ENCODE data around the gene ERCC5. TPM values are rescaled to one million over a fixed set of nuclear protein-coding genes. Genes with fewer than 3 reads are reported as not detected.

ERCC5 gene
- total RNA-seq, 1 donor = 99.2 TPM

DNA sequence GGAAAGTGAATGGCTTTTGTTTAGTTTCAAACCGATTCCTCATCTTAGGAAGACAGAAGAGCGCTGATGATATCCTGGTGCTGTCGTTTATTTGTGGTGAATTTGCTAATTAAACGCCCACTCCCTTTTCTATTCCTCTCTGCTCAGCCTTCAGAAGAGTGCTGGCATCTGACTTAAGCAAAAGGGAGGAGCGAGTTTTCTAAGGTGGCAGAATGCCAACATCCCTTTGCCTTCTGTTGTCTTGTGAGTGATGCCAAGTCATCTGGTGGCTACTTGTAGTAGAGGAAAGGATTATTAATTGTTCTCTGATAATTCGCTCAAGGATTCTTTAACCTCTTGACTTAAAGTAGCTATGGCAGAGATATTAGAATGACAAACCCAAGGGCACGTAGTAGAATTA lies 68.1 kb downstream of the ERCC5 start:
- Histone ChIP-seq H4K20me1 (ENCODE audit: insufficient read depth, low read length) (no peaks in the 10 kb centered on the region), H3K27ac (ENCODE audit: low read depth, low read length) (no peak overlapping the region), H3K27me3 (ENCODE audit: insufficient read depth, low read length) (no peaks in the 10 kb centered on the region), H2AFZ (ENCODE audit: low read length) (no peak overlapping the region), H3K4me1 (ENCODE audit: insufficient read depth, low read length) (no peaks in the 10 kb centered on the region), H3K4me3 (ENCODE audit: insufficient read depth, low read length) (no peak overlapping the region), H3K79me2 (ENCODE audit: insufficient read depth, low read length) (no peaks in the 10 kb centered on the region), H3K4me2 (ENCODE audit: insufficient read depth, low read length) (no peak overlapping the region), H3K36me3 (ENCODE audit: insufficient read depth, low read length) (no peaks in the 10 kb centered on the region), H3K9me3 (ENCODE audit: low read depth, low read length) (no peaks in the 10 kb centered on the region)
- DNase-seq (ENCODE audit: insufficient read length, low spot score, missing footprints) = no peak
- TF ChIP-seq, protein P1, sequence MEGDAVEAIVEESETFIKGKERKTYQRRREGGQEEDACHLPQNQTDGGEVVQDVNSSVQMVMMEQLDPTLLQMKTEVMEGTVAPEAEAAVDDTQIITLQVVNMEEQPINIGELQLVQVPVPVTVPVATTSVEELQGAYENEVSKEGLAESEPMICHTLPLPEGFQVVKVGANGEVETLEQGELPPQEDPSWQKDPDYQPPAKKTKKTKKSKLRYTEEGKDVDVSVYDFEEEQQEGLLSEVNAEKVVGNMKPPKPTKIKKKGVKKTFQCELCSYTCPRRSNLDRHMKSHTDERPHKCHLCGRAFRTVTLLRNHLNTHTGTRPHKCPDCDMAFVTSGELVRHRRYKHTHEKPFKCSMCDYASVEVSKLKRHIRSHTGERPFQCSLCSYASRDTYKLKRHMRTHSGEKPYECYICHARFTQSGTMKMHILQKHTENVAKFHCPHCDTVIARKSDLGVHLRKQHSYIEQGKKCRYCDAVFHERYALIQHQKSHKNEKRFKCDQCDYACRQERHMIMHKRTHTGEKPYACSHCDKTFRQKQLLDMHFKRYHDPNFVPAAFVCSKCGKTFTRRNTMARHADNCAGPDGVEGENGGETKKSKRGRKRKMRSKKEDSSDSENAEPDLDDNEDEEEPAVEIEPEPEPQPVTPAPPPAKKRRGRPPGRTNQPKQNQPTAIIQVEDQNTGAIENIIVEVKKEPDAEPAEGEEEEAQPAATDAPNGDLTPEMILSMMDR (IDR thresholded peaks at IDR 0.05; ENCODE audit: extremely low read depth, low read depth, low read length) = no peak

DNA sequence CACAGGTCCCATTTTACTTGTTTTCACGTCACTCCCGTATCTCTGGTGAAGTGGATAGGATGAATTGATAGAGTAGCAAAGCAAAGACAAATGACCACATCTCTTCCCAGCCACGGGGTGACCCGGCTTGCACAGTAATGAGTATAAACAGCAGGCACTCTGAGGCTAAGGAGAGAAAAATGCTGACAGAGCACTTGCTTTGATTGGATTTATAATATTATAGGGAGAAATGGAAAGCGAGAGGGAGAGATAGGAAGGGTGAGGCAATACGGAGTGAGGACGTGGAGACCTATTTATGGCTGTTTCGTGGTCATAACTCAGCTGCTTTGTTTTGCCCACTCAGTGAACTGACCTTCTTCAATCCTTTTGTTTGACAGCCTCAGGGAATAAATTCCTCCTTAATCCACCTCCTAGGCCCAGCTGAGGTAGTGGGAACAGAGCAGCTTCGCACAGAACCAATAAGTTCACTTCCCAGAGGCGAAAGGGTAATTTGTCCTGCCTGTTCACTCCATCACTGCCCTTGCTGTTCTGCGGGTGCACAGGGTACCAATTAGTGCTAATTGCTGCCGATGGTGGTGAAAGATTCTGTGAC lies 68.6 kb downstream of the ERCC5 start:
- Histone ChIP-seq H3K79me2 (ENCODE audit: insufficient read depth, low read length) (no peaks in the 10 kb centered on the region), H2AFZ (ENCODE audit: low read length) (no peak overlapping the region), H3K4me2 (ENCODE audit: insufficient read depth, low read length) (no peak overlapping the region), H3K4me1 (ENCODE audit: insufficient read depth, low read length) (no peaks in the 10 kb centered on the region), H3K36me3 (ENCODE audit: insufficient read depth, low read length) (no peaks in the 10 kb centered on the region), H3K4me3 (ENCODE audit: insufficient read depth, low read length) (no peak overlapping the region), H3K27me3 (ENCODE audit: insufficient read depth, low read length) (no peaks in the 10 kb centered on the region), H3K9me3 (ENCODE audit: low read depth, low read length) (no peaks in the 10 kb centered on the region), H4K20me1 (ENCODE audit: insufficient read depth, low read length) (no peaks in the 10 kb centered on the region), H3K27ac (ENCODE audit: low read depth, low read length) (no peak overlapping the region)
- no peak for DNase-seq (ENCODE audit: insufficient read length, low spot score, missing footprints)
- TF ChIP-seq, protein P1 (IDR thresholded peaks at IDR 0.05; ENCODE audit: extremely low read depth, low read depth, low read length) = no peak

DNA sequence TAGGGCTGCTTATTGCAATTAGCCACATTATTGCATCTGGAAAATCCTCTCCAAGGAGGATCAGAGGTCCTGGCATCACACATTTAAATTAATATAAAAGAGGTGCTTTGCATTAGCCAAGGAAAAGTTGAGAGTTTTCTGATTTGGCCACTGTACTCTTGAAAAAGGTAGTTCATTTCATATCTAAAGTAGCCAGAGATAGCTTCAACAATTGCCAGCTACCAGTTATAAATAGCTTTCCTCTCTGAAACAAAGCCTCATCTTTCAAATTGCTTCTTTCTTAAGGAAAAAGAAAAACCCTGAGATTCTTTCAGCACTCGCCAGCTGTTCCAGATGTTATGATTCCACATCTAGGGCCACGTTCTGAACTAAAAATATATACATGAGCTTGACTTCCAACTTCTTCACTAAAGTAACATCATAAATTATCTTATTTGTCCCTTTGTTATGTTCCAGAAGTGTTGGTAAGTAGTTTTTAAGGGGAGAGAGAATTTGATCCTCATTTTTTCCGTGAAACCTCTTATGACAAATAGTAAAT lies 69.6 kb downstream of the ERCC5 start:
- H3K4me2 ChIP-seq (ENCODE audit: insufficient read depth, low read length) = no peak overlapping the region

DNA sequence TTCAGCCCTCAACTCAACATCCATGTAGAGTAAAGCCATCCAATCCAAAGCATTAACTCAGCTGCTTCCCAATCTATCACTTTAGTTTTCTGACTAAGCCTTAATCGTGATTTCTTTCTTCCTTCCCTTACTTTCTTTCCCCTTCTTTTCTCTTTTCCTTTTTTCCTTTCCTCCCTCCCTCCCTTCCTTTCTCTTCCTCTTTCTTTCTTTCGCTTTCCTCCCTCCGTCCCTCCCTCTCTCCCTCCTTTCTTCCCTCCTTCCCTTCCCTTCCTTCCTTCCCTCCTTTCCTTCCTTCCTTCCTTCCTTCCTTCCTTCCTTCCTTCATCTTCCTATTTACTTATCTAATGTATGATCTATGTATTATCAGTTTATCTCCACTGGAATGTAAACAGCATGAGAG lies 71.2 kb downstream of the ERCC5 start:
- Histone ChIP-seq H3K27ac (ENCODE audit: low read depth, low read length) (no peak overlapping the region), H3K27me3 (ENCODE audit: insufficient read depth, low read length) (no peaks in the 10 kb centered on the region), H3K4me1 (ENCODE audit: insufficient read depth, low read length) (no peaks in the 10 kb centered on the region), H3K4me2 (ENCODE audit: insufficient read depth, low read length) (no peak overlapping the region), H3K36me3 (ENCODE audit: insufficient read depth, low read length) (no peaks in the 10 kb centered on the region), H3K79me2 (ENCODE audit: insufficient read depth, low read length) (no peaks in the 10 kb centered on the region), H2AFZ (ENCODE audit: low read length) (no peak overlapping the region), H3K4me3 (ENCODE audit: insufficient read depth, low read length) (no peak overlapping the region), H4K20me1 (ENCODE audit: insufficient read depth, low read length) (no peaks in the 10 kb centered on the region), H3K9me3 (ENCODE audit: low read depth, low read length) (no peaks in the 10 kb centered on the region)
- DNase-seq (ENCODE audit: insufficient read length, low spot score, missing footprints) = no peak
- TF ChIP-seq, protein P1 (IDR thresholded peaks at IDR 0.05; ENCODE audit: extremely low read depth, low read depth, low read length) = no peak

More for the DNA sequence above, 69.6 kb downstream of the ERCC5 start:
- Histone ChIP-seq H3K27me3 (ENCODE audit: insufficient read depth, low read length) (no peaks in the 10 kb centered on the region), H3K4me3 (ENCODE audit: insufficient read depth, low read length) (no peak overlapping the region), H4K20me1 (ENCODE audit: insufficient read depth, low read length) (no peaks in the 10 kb centered on the region), H3K79me2 (ENCODE audit: insufficient read depth, low read length) (no peaks in the 10 kb centered on the region), H3K36me3 (ENCODE audit: insufficient read depth, low read length) (no peaks in the 10 kb centered on the region), H2AFZ (ENCODE audit: low read length) (no peak overlapping the region), H3K9me3 (ENCODE audit: low read depth, low read length) (no peaks in the 10 kb centered on the region), H3K27ac (ENCODE audit: low read depth, low read length) (no peak overlapping the region), H3K4me1 (ENCODE audit: insufficient read depth, low read length) (no peaks in the 10 kb centered on the region)
- TF ChIP-seq, protein P1 (IDR thresholded peaks at IDR 0.05; ENCODE audit: extremely low read depth, low read depth, low read length) = no peak
- no peak for DNase-seq (ENCODE audit: insufficient read length, low spot score, missing footprints)
